GM23248 (cell line): ENCODE results near the gene ZFX. TPM values are rescaled to one million over a fixed set of nuclear protein-coding genes. Genes with fewer than 3 reads are reported as not detected.

Experiments
- DNase-seq: peaks from one replicate; pipeline ENCODE4 v3.0.0-alpha.2; 2015
- H2AFZ ChIP-seq: fragments of 200-600 bp; sonication (generic); 2 replicates; pipeline ENCODE4 v1.6.1; 2016; ENCODE audit warnings: antibody characterized with exemption
- H3F3A ChIP-seq: fragments of 200-600 bp; sonication (generic); 2 replicates; pipeline ENCODE4 v1.6.1; 2016; ENCODE audit warnings: mild to moderate bottlenecking, antibody characterized with exemption, mixed run types; ENCODE audit not compliant: insufficient read depth
- H3K27ac ChIP-seq: fragments of 200-600 bp; sonication (generic); 2 replicates; pipeline ENCODE4 v1.5.1; 2016; ENCODE audit warnings: mild to moderate bottlenecking
- H3K27me3 ChIP-seq: fragments of 200-600 bp; sonication (generic); replicated peaks from 2 replicates; pipeline ENCODE4 v1.6.1; 2016; ENCODE audit warnings: mild to moderate bottlenecking; ENCODE audit not compliant: insufficient read depth
- H3K36me3 ChIP-seq: fragments of 200-600 bp; sonication (generic); 2 replicates; pipeline ENCODE4 v1.6.1; 2016; ENCODE audit warnings: low read depth, mild to moderate bottlenecking
- H3K4me1 ChIP-seq: fragments of 200-600 bp; sonication (generic); 2 replicates; pipeline ENCODE4 v1.6.1; 2016; ENCODE audit warnings: mild to moderate bottlenecking; ENCODE audit not compliant: insufficient read depth
- H3K4me2 ChIP-seq: fragments of 200-600 bp; sonication (generic); one replicate; pipeline ENCODE4 v1.6.1; 2016; ENCODE audit warnings: mild to moderate bottlenecking; ENCODE audit not compliant: unreplicated experiment
- H3K4me3 ChIP-seq: fragments of 200-600 bp; sonication (generic); 2 replicates; pipeline ENCODE4 v1.5.1; 2016; ENCODE audit warnings: mild to moderate bottlenecking
- H3K79me2 ChIP-seq: fragments of 200-600 bp; sonication (generic); 2 replicates; pipeline ENCODE4 v1.6.1; 2016; ENCODE audit warnings: mild to moderate bottlenecking; ENCODE audit not compliant: insufficient read depth
- H3K9ac ChIP-seq: fragments of 200-600 bp; sonication (generic); 2 replicates; pipeline ENCODE4 v1.6.1; 2016; ENCODE audit warnings: mild to moderate bottlenecking
- H3K9me2 ChIP-seq: fragments of 200-600 bp; sonication (generic); 2 replicates; pipeline ENCODE4 v1.6.1; 2016; ENCODE audit warnings: mixed run types, mild to moderate bottlenecking, moderate library complexity; ENCODE audit not compliant: insufficient read depth
- H3K9me3 ChIP-seq: fragments of 200-600 bp; sonication (generic); one replicate; pipeline ENCODE4 v1.6.1; 2017; ENCODE audit warnings: low read depth
- H4K20me1 ChIP-seq: fragments of 200-600 bp; sonication (generic); 2 replicates; pipeline ENCODE4 v1.6.0; 2016; ENCODE audit not compliant: insufficient read depth
- EZH2 ChIP-seq: fragments of 200-600 bp; sonication (generic); IDR thresholded peaks from 2 replicates; pipeline ENCODE4 v1.6.1; 2018; ENCODE audit warnings: antibody characterized with exemption, mild to moderate bottlenecking; ENCODE audit not compliant: insufficient read depth, poor library complexity, severe bottlenecking
- EZH2phosphoT487 ChIP-seq: fragments of 200-600 bp; sonication (generic); IDR thresholded peaks from 2 replicates; pipeline ENCODE4 v1.6.1; 2018; ENCODE audit warnings: antibody characterized with exemption, moderate library complexity, mild to moderate bottlenecking, low read depth; ENCODE audit not compliant: insufficient read depth
- WGBS, 2 experiments: methylation state at CpG; one replicate each; pipeline ENCODE4 v1.1.6; 2015 to 2017; ENCODE audit warnings: low lambda C conversion rate in 2 of 2, low coverage in 1 of 2; ENCODE audit errors: missing lambda C conversion rate in 2 of 2; 5-methylcytosine and 5-hydroxymethylcytosine counted together
- in situ Hi-C: fragments of 300-500 bp; cut with MboI; formaldehyde crosslinking; loops from 2 replicates; pipeline ENCODE4 v1.15.0; 2020
- polyA plus RNA-seq: library from polyadenylated mRNA; unstranded; fragments of >200 nt; fragmentation: Nextera tagmentation; extraction: Ambion mirVana; gene quantifications from 2 replicates; pipeline ENCODE4 v1.2.1, GENCODE V29; 2016
- total RNA-seq: library from RNA; depleted of rRNA; stranded (reverse); fragments of >200 nt; shearing (Covaris generic); gene quantifications from 2 replicates; pipeline ENCODE4 v1.2.3, GENCODE V29; 2014

Gene ZFX
- total and polyA plus RNA-seq, 2 experiments from 2014 or later, result 19.6 to 24.1 TPM

- no peaks in the 10 kb centered on the region for H3K27me3 ChIP-seq
- H3K4me3 ChIP-seq, result no peak overlapping the region
- H3K9me2 ChIP-seq, result no peaks in the 10 kb centered on the region
- H3K4me2 ChIP-seq, result no peak overlapping the region
- no peak overlapping the region for H2AFZ ChIP-seq
- H3F3A ChIP-seq, result peaks cover 5% of the 10 kb centered on the region; the same call in 1 of the 2 replicates
- TF ChIP-seq EZH2phosphoT487, result no peak
- no peak for TF ChIP-seq EZH2
- no peak for DNase-seq
- WGBS, 2 experiments, result 84 to 97% methylated on average over 5 to 8 of the region's 8 CpGs
- no peaks in the 10 kb centered on the region for H3K4me1 ChIP-seq
- H3K36me3 ChIP-seq, result peaks cover 9% of the 10 kb centered on the region
- in situ Hi-C loops, result no loop called here
- H3K79me2 ChIP-seq, result peaks cover 95% of the 10 kb centered on the region
- H3K27ac ChIP-seq, result no peak overlapping the region
- no peaks in the 10 kb centered on the region for H4K20me1 ChIP-seq
- H3K9me3 ChIP-seq, result no peaks in the 10 kb centered on the region
- H3K9ac ChIP-seq, result no peak overlapping the region
Measured at GRCh38 chrX:24178441-24178840, 28.9 kb downstream of the ZFX start.

GRCh38 chrX:24184018-24184417 lies 34.5 kb downstream of the ZFX start:
- DNase-seq, result peak; percentile 33
- H3K4me3 ChIP-seq, result no peak overlapping the region
- H3K4me1 ChIP-seq, result no peaks in the 10 kb centered on the region; the same call in 1 of the 2 replicates
- H3K9ac ChIP-seq, result no peak overlapping the region
- no peaks in the 10 kb centered on the region; the same call in 1 of the 2 replicates for H4K20me1 ChIP-seq
- WGBS, 2 experiments, result 40 to 52% methylated on average over 4 to 5 of the region's 5 CpGs
- in situ Hi-C loops, result no loop called here
- H3K4me2 ChIP-seq, result no peak overlapping the region
- no peak overlapping the region for H3K27ac ChIP-seq
- no peak overlapping the region for H2AFZ ChIP-seq
- H3F3A ChIP-seq, result peaks cover 5% of the 10 kb centered on the region; the same call in 1 of the 2 replicates
- peaks cover 9% of the 10 kb centered on the region for H3K36me3 ChIP-seq
- H3K79me2 ChIP-seq, result peaks cover 98% of the 10 kb centered on the region
- no peak for TF ChIP-seq EZH2
- no peak for TF ChIP-seq EZH2phosphoT487
- no peaks in the 10 kb centered on the region for H3K9me3 ChIP-seq
- no peaks in the 10 kb centered on the region for H3K9me2 ChIP-seq
- H3K27me3 ChIP-seq, result no peaks in the 10 kb centered on the region

GRCh38 chrX:24186483-24186882 lies 37.0 kb downstream of the ZFX start:
- no peaks in the 10 kb centered on the region for H3K9me3 ChIP-seq
- H3K4me2 ChIP-seq, result no peak overlapping the region
- peaks cover 98% of the 10 kb centered on the region for H3K79me2 ChIP-seq
- H2AFZ ChIP-seq, result no peak overlapping the region
- peaks cover 18% of the 10 kb centered on the region; the same call in 1 of the 2 replicates for H3F3A ChIP-seq
- peaks cover 11% of the 10 kb centered on the region; the same call in 1 of the 2 replicates for H3K4me1 ChIP-seq
- no peaks in the 10 kb centered on the region; the same call in 1 of the 2 replicates for H4K20me1 ChIP-seq
- no peak for TF ChIP-seq EZH2phosphoT487
- TF ChIP-seq EZH2, result no peak
- no peak overlapping the region for H3K4me3 ChIP-seq
- H3K9me2 ChIP-seq, result no peaks in the 10 kb centered on the region
- no peak overlapping the region for H3K9ac ChIP-seq
- H3K27me3 ChIP-seq, result no peaks in the 10 kb centered on the region
- DNase-seq, result no peak
- H3K36me3 ChIP-seq, result no peaks in the 10 kb centered on the region
- in situ Hi-C loops, result no loop called here
- H3K27ac ChIP-seq, result no peak overlapping the region
- 94 to 100% methylated on average over 2 to 4 of the region's 4 CpGs for WGBS, 2 experiments

- Histone ChIP-seq H2AFZ (no peak overlapping the region), H3K4me1 (peaks cover 11% of the 10 kb centered on the region; the same call in 1 of the 2 replicates), H3K27me3 (no peaks in the 10 kb centered on the region), H3K4me3 (no peak overlapping the region), H3K9me2 (no peaks in the 10 kb centered on the region), H3K9me3 (no peaks in the 10 kb centered on the region), H4K20me1 (no peaks in the 10 kb centered on the region; the same call in 1 of the 2 replicates), H3K36me3 (no peaks in the 10 kb centered on the region), H3K4me2 (no peak overlapping the region), H3K79me2 (peaks cover 98% of the 10 kb centered on the region), H3F3A (peaks cover 16% of the 10 kb centered on the region; the same call in 1 of the 2 replicates), H3K9ac (no peak overlapping the region), H3K27ac (no peak overlapping the region)
- no peak for TF ChIP-seq EZH2
- TF ChIP-seq EZH2phosphoT487, result no peak
- 74 to 79% methylated on average over 4 of the region's 4 CpGs for WGBS, 2 experiments
- DNase-seq, result no peak
- in situ Hi-C loops, result no loop called here
Measured at GRCh38 chrX:24186986-24187385, 37.5 kb downstream of the ZFX start.

GRCh38 chrX:24189490-24189889 lies 40.0 kb downstream of the ZFX start:
- no peak overlapping the region for H2AFZ ChIP-seq
- H3K4me1 ChIP-seq, result peaks cover 11% of the 10 kb centered on the region; the same call in 1 of the 2 replicates
- no peak overlapping the region for H3K4me3 ChIP-seq
- H3K4me2 ChIP-seq, result no peak overlapping the region
- DNase-seq, result no peak
- H3K9ac ChIP-seq, result no peak overlapping the region
- no peaks in the 10 kb centered on the region for H3K9me2 ChIP-seq
- no peaks in the 10 kb centered on the region for H3K36me3 ChIP-seq
- H3F3A ChIP-seq, result peaks cover 14% of the 10 kb centered on the region; the same call in 1 of the 2 replicates
- 97 to 98% methylated on average over 2 of the region's 2 CpGs for WGBS, 2 experiments
- H3K9me3 ChIP-seq, result no peaks in the 10 kb centered on the region
- TF ChIP-seq EZH2 (no peak), EZH2phosphoT487 (no peak)
- H4K20me1 ChIP-seq, result no peaks in the 10 kb centered on the region; the same call in 1 of the 2 replicates
- H3K79me2 ChIP-seq, result peaks cover 99% of the 10 kb centered on the region
- in situ Hi-C loops, result no loop called here
- no peaks in the 10 kb centered on the region for H3K27me3 ChIP-seq
- H3K27ac ChIP-seq, result no peak overlapping the region
